Liver (tissue), 9 donors: ENCODE data around the gene GPD1. TPM values are rescaled to one million over a fixed set of nuclear protein-coding genes. Genes with fewer than 3 reads are reported as not detected.

Source experiments
- DNase-seq: peaks from one replicate; pipeline ENCODE4 v3.0.0-alpha.2; 2017; ENCODE audit warnings: low spot score
- H3K27ac ChIP-seq, 2 donors: one replicate each; pipeline ENCODE4 v1.7.0; 2013; ENCODE audit warnings: inconsistent platforms in 2 of 2, low read length in 2 of 2, control low read depth in 1 of 2, low read depth in 1 of 2, mild to moderate bottlenecking in 1 of 2
- H3K27me3 ChIP-seq, 4 donors: one replicate each; pipeline versions ENCODE4 v1.6.1 to v1.7.0; 2013; ENCODE audit warnings: low read length in 3 of 4, inconsistent platforms in 1 of 4, mild to moderate bottlenecking in 1 of 4, moderate library complexity in 1 of 4; ENCODE audit not compliant: control insufficient read depth in 4 of 4, insufficient read depth in 4 of 4
- H3K36me3 ChIP-seq, 4 donors: one replicate each; pipeline versions ENCODE4 v1.6.1 to v1.7.0; 2013; ENCODE audit warnings: low read length in 3 of 4, mild to moderate bottlenecking in 3 of 4, low read depth in 1 of 4, moderate library complexity in 1 of 4; ENCODE audit not compliant: control insufficient read depth in 4 of 4, insufficient read depth in 3 of 4
- H3K4me1 ChIP-seq, 4 donors: one replicate each; pipeline versions ENCODE4 v1.6.1 to v1.7.0; 2013; ENCODE audit warnings: low read length in 3 of 4, mild to moderate bottlenecking in 3 of 4, moderate library complexity in 1 of 4; ENCODE audit not compliant: control insufficient read depth in 4 of 4, insufficient read depth in 4 of 4
- H3K4me3 ChIP-seq, 3 donors: one replicate each; pipeline versions ENCODE4 v1.6.1 to v1.7.0; 2013; ENCODE audit warnings: low read length in 3 of 3, control low read depth in 1 of 3, low read depth in 1 of 3, mild to moderate bottlenecking in 1 of 3
- H3K9ac ChIP-seq, 2 donors: one replicate each; pipeline ENCODE4 v1.7.0; 2013; ENCODE audit warnings: low read length in 2 of 2, mild to moderate bottlenecking in 2 of 2, moderate library complexity in 2 of 2, control low read depth in 1 of 2, low read depth in 1 of 2
- H3K9me3 ChIP-seq, 4 donors: one replicate each; pipeline versions ENCODE4 v1.6.1 to v1.7.0; 2013; ENCODE audit warnings: low read length in 3 of 4; ENCODE audit not compliant: control insufficient read depth in 4 of 4
- EGR1 ChIP-seq, 2 donors: IDR thresholded peaks; 2 replicates each; pipeline ENCODE4 v1.6.1; 2016 to 2018; ENCODE audit warnings: antibody characterized with exemption in 2 of 2, low read depth in 2 of 2
- FOXA1 ChIP-seq: IDR thresholded peaks from 2 replicates; pipeline ENCODE4 v1.6.1; 2016; ENCODE audit warnings: antibody characterized with exemption
- FOXA2 ChIP-seq: IDR thresholded peaks from 2 replicates; pipeline ENCODE4 v1.6.1; 2016; ENCODE audit warnings: antibody characterized with exemption
- GABPA ChIP-seq, 2 donors: IDR thresholded peaks in 1 of 2; conservative IDR thresholded peaks in 1 of 2; 2 replicates each; pipeline ENCODE4 v1.6.1; 2016; ENCODE audit warnings: antibody characterized with exemption in 2 of 2, mild to moderate bottlenecking in 1 of 2, moderate library complexity in 1 of 2
- HNF4A ChIP-seq, 2 donors: conservative IDR thresholded peaks; 2 replicates each; pipeline ENCODE4 v1.6.1; 2016; ENCODE audit warnings: antibody characterized with exemption in 2 of 2, mild to moderate bottlenecking in 2 of 2
- HNF4G ChIP-seq: IDR thresholded peaks from 2 replicates; pipeline ENCODE4 v1.6.1; 2016; ENCODE audit warnings: antibody characterized with exemption
- JUND ChIP-seq, 2 donors: IDR thresholded peaks; 2 replicates each; pipeline ENCODE4 v1.6.1; 2016; ENCODE audit warnings: antibody characterized with exemption in 2 of 2
- NR2F2 ChIP-seq: IDR thresholded peaks from 2 replicates; pipeline ENCODE4 v1.6.1; 2016; ENCODE audit warnings: antibody characterized with exemption
- RAD21 ChIP-seq, 2 donors: IDR thresholded peaks; 2 replicates each; pipeline ENCODE4 v1.6.1; 2016; ENCODE audit warnings: antibody characterized with exemption in 2 of 2, mild to moderate bottlenecking in 2 of 2
- RXRA ChIP-seq, 2 donors: IDR thresholded peaks; 2 replicates each; pipeline ENCODE4 v1.6.1; 2017 to 2018; ENCODE audit warnings: antibody characterized with exemption in 2 of 2, mild to moderate bottlenecking in 1 of 2
- SP1 ChIP-seq: IDR thresholded peaks from 2 replicates; pipeline ENCODE4 v1.6.1; 2018; ENCODE audit warnings: antibody characterized with exemption, mild to moderate bottlenecking
- WGBS: extraction: QIAGEN DNeasy Blood & Tissue Kit; methylation state at CpG from one replicate; pipeline ENCODE4 v1.1.7; 2013; 5-methylcytosine and 5-hydroxymethylcytosine counted together
- polyA plus RNA-seq, 2 donors: library from polyadenylated mRNA; stranded (reverse) in 1 of 2; unstranded in 1 of 2; fragments of 200-250 nt in 1 of 2; fragments of >200 nt in 1 of 2; fragmentation: Nextera tagmentation in 1 of 2; extraction: Ambion mirVana in 1 of 2; gene quantifications; one replicate each; pipeline versions ENCODE4 v1.2.1 to v1.2.3, GENCODE V29; 2013 to 2015
- total RNA-seq, 2 donors: library from RNA; depleted of rRNA; stranded (reverse); fragments of >200 nt; gene quantifications; one replicate each; pipeline ENCODE4 v1.2.3, GENCODE V29; 2014
- TF ChIP-seq, protein P1 (sequence below): fragments of 150-350 bp; IDR thresholded peaks from 2 replicates; pipeline ENCODE4 v1.5.1; 2017; ENCODE audit warnings: improper control_type of control experiment, low read depth, low read length; ENCODE audit not compliant: missing input control
- TF ChIP-seq, protein P2 (sequence below): IDR thresholded peaks from 2 replicates; pipeline ENCODE4 v1.6.1; 2016; ENCODE audit warnings: antibody characterized with exemption, mild to moderate bottlenecking
- TF ChIP-seq, protein P3 (sequence below): IDR thresholded peaks from 2 replicates; pipeline ENCODE4 v1.6.1; 2016; ENCODE audit warnings: antibody characterized with exemption
- TF ChIP-seq, protein P4 (sequence below): IDR thresholded peaks from 2 replicates; pipeline ENCODE4 v1.6.1; 2016; ENCODE audit warnings: antibody characterized with exemption
- TF ChIP-seq, protein P5 (sequence below): IDR thresholded peaks from 2 replicates; pipeline ENCODE4 v1.6.1; 2016; ENCODE audit warnings: antibody characterized with exemption
- donor health status: healthy.
- donor health status: healthy.
- donor health status: healthy.
- donor health status: healthy.
- donor health status: healthy.

GPD1 gene
- total and polyA plus RNA-seq, 4 donors: 12.0 to 323 (median 85.6) TPM

DNA sequence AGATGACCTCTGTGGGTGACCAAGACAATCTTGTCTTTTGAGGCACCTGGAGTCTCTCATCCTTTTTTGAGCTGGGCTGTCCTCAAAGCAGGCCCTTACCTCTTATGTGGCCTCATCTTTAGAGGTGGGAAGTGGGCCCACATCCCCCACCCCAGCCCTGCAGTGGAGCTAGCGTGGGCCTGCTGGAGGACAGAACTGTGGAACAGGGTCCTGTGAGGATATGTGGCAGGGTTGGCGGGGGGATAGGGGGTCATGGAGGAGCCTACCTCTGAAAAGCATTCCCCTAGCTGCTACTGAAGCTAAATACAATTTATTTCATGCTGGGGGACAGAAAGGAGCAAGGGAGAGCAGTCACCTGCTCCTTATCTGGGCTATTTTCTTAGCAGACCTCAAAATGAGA lies 457 bp upstream of the GPD1 start:
- H3K9ac ChIP-seq: peak overlapping the region in 1 of 2 donors; percentile 59
- TF ChIP-seq FOXA2: no peak
- TF ChIP-seq SP1: no peak
- no peak for TF ChIP-seq NR2F2
- TF ChIP-seq EGR1 (IDR thresholded peaks at IDR 0.05; ENCODE audit: low read depth in 2 of 2): no peak
- TF ChIP-seq, protein P1, sequence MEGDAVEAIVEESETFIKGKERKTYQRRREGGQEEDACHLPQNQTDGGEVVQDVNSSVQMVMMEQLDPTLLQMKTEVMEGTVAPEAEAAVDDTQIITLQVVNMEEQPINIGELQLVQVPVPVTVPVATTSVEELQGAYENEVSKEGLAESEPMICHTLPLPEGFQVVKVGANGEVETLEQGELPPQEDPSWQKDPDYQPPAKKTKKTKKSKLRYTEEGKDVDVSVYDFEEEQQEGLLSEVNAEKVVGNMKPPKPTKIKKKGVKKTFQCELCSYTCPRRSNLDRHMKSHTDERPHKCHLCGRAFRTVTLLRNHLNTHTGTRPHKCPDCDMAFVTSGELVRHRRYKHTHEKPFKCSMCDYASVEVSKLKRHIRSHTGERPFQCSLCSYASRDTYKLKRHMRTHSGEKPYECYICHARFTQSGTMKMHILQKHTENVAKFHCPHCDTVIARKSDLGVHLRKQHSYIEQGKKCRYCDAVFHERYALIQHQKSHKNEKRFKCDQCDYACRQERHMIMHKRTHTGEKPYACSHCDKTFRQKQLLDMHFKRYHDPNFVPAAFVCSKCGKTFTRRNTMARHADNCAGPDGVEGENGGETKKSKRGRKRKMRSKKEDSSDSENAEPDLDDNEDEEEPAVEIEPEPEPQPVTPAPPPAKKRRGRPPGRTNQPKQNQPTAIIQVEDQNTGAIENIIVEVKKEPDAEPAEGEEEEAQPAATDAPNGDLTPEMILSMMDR: no peak
- no peak for TF ChIP-seq HNF4A (conservative IDR thresholded peaks at IDR 0.05)
- TF ChIP-seq GABPA (IDR thresholded peaks at IDR 0.05 in 1 of 2, conservative IDR thresholded peaks at IDR 0.05 in 1 of 2): no peak
- TF ChIP-seq JUND (IDR thresholded peaks at IDR 0.05): no peak
- no peak for TF ChIP-seq RAD21 (IDR thresholded peaks at IDR 0.05)
- TF ChIP-seq, protein P2, sequence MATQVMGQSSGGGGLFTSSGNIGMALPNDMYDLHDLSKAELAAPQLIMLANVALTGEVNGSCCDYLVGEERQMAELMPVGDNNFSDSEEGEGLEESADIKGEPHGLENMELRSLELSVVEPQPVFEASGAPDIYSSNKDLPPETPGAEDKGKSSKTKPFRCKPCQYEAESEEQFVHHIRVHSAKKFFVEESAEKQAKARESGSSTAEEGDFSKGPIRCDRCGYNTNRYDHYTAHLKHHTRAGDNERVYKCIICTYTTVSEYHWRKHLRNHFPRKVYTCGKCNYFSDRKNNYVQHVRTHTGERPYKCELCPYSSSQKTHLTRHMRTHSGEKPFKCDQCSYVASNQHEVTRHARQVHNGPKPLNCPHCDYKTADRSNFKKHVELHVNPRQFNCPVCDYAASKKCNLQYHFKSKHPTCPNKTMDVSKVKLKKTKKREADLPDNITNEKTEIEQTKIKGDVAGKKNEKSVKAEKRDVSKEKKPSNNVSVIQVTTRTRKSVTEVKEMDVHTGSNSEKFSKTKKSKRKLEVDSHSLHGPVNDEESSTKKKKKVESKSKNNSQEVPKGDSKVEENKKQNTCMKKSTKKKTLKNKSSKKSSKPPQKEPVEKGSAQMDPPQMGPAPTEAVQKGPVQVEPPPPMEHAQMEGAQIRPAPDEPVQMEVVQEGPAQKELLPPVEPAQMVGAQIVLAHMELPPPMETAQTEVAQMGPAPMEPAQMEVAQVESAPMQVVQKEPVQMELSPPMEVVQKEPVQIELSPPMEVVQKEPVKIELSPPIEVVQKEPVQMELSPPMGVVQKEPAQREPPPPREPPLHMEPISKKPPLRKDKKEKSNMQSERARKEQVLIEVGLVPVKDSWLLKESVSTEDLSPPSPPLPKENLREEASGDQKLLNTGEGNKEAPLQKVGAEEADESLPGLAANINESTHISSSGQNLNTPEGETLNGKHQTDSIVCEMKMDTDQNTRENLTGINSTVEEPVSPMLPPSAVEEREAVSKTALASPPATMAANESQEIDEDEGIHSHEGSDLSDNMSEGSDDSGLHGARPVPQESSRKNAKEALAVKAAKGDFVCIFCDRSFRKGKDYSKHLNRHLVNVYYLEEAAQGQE: no peak
- TF ChIP-seq, protein P3, sequence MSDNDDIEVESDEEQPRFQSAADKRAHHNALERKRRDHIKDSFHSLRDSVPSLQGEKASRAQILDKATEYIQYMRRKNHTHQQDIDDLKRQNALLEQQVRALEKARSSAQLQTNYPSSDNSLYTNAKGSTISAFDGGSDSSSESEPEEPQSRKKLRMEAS: no peak
- H3K36me3 ChIP-seq: peaks cover 0 to 21% (median 17%) of the 10 kb centered on the region in 4 donors
- 92% methylated on average over 2 of the region's 2 CpGs for WGBS
- no peak for DNase-seq
- no peak overlapping the region for H3K4me3 ChIP-seq
- no peaks in the 10 kb centered on the region for H3K9me3 ChIP-seq
- peaks cover 11 to 73% (median 52%) of the 10 kb centered on the region in 4 donors for H3K4me1 ChIP-seq
- H3K27ac ChIP-seq: peak overlapping the region; percentile 84 to 94
- H3K27me3 ChIP-seq: no peaks in the 10 kb centered on the region

DNA sequence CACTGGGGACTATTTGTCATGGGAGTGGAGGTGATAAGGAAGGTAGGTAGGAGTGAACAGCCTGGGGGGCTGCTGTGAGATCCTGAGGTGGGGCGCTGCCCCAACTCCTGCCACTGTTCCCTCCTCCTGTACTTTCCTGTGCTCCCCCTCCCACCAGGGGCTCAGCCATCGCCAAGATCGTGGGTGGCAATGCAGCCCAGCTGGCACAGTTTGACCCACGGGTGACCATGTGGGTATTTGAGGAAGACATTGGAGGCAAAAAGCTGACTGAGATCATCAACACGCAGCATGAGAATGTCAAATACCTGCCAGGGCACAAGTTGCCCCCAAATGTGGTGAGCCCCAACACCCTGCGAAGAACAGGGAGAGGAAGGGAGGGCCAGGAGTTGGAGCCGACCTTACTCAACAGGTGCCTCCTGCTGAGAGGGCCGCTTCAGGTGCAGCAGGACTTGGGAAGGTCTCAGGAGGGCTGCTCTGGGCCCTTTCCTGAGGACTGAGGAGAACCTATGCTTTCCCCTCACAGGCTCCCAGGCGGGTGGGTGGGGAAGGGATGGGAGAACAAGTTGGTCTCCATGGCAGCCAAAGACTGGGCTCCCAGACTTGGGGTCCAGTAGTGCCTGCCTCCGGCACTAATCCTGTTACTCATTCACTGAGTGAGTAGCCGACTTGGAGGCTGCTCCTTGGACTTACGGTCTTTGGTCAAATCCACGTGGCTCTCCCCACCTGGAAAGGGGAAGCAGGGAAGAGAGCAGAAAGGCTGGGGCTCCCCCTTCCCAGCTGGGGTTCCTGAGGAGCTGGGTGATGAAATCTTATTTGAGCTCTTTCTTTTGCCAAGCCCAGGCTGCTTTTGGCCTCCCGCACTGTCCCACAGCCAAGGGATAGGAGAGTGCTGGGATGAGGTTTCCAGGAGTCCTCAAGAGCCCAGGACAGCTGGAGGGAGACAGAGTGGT lies 884 bp downstream of the GPD1 start:
- no peaks in the 10 kb centered on the region for H3K9me3 ChIP-seq
- WGBS: 38% methylated on average over 14 of the region's 14 CpGs
- peak overlapping the region; percentile 63 to 94 for H3K27ac ChIP-seq
- peak overlapping the region; percentile 45 to 79 (median 60) for H3K4me3 ChIP-seq
- peak overlapping the region; percentile 63 to 80 for H3K9ac ChIP-seq
- TF ChIP-seq, protein P3: no peak
- TF ChIP-seq RXRA (IDR thresholded peaks at IDR 0.05): peak in 1 of 2 donors; percentile 42
- TF ChIP-seq HNF4G: peak; percentile 51
- no peak for TF ChIP-seq RAD21 (IDR thresholded peaks at IDR 0.05)
- TF ChIP-seq FOXA1: no peak
- TF ChIP-seq JUND (IDR thresholded peaks at IDR 0.05): peak in 1 of 2 donors; percentile 25
- TF ChIP-seq SP1: peak; percentile 36
- TF ChIP-seq, protein P4, sequence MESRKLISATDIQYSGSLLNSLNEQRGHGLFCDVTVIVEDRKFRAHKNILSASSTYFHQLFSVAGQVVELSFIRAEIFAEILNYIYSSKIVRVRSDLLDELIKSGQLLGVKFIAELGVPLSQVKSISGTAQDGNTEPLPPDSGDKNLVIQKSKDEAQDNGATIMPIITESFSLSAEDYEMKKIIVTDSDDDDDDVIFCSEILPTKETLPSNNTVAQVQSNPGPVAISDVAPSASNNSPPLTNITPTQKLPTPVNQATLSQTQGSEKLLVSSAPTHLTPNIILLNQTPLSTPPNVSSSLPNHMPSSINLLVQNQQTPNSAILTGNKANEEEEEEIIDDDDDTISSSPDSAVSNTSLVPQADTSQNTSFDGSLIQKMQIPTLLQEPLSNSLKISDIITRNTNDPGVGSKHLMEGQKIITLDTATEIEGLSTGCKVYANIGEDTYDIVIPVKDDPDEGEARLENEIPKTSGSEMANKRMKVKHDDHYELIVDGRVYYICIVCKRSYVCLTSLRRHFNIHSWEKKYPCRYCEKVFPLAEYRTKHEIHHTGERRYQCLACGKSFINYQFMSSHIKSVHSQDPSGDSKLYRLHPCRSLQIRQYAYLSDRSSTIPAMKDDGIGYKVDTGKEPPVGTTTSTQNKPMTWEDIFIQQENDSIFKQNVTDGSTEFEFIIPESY: no peak
- TF ChIP-seq, protein P5, sequence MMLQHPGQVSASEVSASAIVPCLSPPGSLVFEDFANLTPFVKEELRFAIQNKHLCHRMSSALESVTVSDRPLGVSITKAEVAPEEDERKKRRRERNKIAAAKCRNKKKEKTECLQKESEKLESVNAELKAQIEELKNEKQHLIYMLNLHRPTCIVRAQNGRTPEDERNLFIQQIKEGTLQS: no peak
- TF ChIP-seq HNF4A (conservative IDR thresholded peaks at IDR 0.05): peak; percentile 77 to 84
- H3K27me3 ChIP-seq: no peaks in the 10 kb centered on the region
- peaks cover 0 to 11% (median 6%) of the 10 kb centered on the region in 4 donors for H3K36me3 ChIP-seq
- no peak for DNase-seq
- peaks cover 21 to 85% (median 62%) of the 10 kb centered on the region in 4 donors for H3K4me1 ChIP-seq
